ENCODE measurements around the gene CRIM1. TPM values are rescaled to one million over a fixed set of nuclear protein-coding genes. Genes with fewer than 3 reads are reported as not detected.

CRIM1 gene
- total RNA-seq, 4 donors from 2014 or later, result 73.7 to 134 (median 80.7) TPM

DNA sequence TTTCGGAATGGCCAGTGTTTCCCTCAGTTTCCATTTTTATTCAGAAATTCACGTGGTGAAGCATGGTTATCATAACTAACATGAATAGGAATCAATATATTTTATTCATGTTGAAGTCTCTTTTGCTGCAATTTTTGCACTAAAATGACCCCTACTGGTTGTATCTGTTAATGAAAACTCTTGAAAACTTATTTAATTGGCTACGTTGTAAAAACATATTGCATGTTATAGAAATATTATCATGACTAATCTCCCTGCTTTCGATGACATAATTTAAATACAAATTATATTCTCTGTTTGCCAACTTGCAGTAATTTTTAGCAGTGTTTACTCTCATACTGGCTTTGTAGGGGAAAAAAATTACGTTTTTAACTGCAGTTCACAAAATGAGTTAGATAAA, 3.5 kb downstream of the CRIM1 start:
- TF ChIP-seq EP300 (IDR thresholded peaks at IDR 0.05; ENCODE audit: low read depth) (no peak), POLR2AphosphoS5 (IDR thresholded peaks at IDR 0.05) (no peak), POLR2A (IDR thresholded peaks at IDR 0.05) (no peak)
- TF ChIP-seq, protein P1, sequence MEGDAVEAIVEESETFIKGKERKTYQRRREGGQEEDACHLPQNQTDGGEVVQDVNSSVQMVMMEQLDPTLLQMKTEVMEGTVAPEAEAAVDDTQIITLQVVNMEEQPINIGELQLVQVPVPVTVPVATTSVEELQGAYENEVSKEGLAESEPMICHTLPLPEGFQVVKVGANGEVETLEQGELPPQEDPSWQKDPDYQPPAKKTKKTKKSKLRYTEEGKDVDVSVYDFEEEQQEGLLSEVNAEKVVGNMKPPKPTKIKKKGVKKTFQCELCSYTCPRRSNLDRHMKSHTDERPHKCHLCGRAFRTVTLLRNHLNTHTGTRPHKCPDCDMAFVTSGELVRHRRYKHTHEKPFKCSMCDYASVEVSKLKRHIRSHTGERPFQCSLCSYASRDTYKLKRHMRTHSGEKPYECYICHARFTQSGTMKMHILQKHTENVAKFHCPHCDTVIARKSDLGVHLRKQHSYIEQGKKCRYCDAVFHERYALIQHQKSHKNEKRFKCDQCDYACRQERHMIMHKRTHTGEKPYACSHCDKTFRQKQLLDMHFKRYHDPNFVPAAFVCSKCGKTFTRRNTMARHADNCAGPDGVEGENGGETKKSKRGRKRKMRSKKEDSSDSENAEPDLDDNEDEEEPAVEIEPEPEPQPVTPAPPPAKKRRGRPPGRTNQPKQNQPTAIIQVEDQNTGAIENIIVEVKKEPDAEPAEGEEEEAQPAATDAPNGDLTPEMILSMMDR (IDR thresholded peaks at IDR 0.05), result peak; percentile 23 to 55 (median 26)
- Histone ChIP-seq H3K36me3 (no peaks in the 10 kb centered on the region), H3K4me3 (peak overlapping the region in 1 of 4 donors; percentile 91), H3K27ac (peak overlapping the region; percentile 94 to 98 (median 96)), H3K27me3 (no peaks in the 10 kb centered on the region), H3K4me1 (peaks cover 15 to 62% (median 44%) of the 10 kb centered on the region in 4 donors), H3K9me3 (no peaks in the 10 kb centered on the region)
- in situ Hi-C loops (cut with MboI; ENCODE audit: low pct_ligation_motif_present in 1 of 4, low pct_unique_long_range_greater_than_20kb in 1 of 4, low sequenced_read_pairs in 3 of 4), result loop anchor here (10.0 to 25.0 kb wide), 4 partner anchors 103 to 306 kb away; no protein-coding TSS in a partner anchor
- no peak for DNase-seq
- intact Hi-C loops (cut with DNase I; ENCODE audit: low total_unique reads), result loop anchor here (10.0 kb wide), 1 partner anchor 96 kb away; no protein-coding TSS in a partner anchor
- WGBS, 2 donors (ENCODE audit: low coverage in 1 of 2), result 16 to 18% methylated on average over 5 of the region's 5 CpGs

DNA sequence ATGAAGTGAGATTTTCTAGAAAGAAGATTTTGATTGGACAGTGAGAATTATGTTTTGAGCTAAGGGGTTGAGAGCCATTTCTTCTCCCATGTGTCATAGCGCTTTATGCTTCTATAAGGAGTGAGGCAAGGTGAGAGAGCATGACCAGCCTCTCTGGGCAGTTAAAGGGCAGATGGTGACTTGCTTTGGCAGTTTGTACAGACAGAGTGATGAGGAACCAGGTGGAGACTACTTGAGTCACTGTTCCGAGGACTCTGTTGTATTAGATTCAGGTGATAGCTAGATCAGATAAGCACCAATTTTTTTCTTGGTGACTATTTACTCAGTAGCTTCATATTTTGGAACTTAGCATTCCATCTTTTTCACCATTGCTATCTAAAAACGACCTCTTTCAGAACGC, 4.5 kb downstream of the CRIM1 start:
- no peak overlapping the region for H3K4me3 ChIP-seq
- no peaks in the 10 kb centered on the region for H3K9me3 ChIP-seq
- DNase-seq, result no peak
- 67 to 76% methylated on average over 3 to 4 of the region's 4 CpGs for WGBS, 2 donors (ENCODE audit: low coverage in 1 of 2)
- TF ChIP-seq POLR2A (IDR thresholded peaks at IDR 0.05), result no peak
- in situ Hi-C loops (cut with MboI; ENCODE audit: low pct_ligation_motif_present in 1 of 4, low pct_unique_long_range_greater_than_20kb in 1 of 4, low sequenced_read_pairs in 3 of 4) (loop anchor here in 3 of 4 donors (25.0 kb wide), 2 partner anchors 102 to 127 kb away; no protein-coding TSS in a partner anchor), intact Hi-C loops (cut with DNase I; ENCODE audit: low total_unique reads) (no loop called here)
- H3K4me1 ChIP-seq, result peaks cover 15 to 55% (median 43%) of the 10 kb centered on the region in 4 donors
- H3K27me3 ChIP-seq, result no peaks in the 10 kb centered on the region
- no peaks in the 10 kb centered on the region for H3K36me3 ChIP-seq
- H3K27ac ChIP-seq, result peak overlapping the region; percentile 94 to 98 (median 96)

GRCh38 chr2:36360834-36361233, 5.3 kb downstream of the CRIM1 start:
- no peak overlapping the region for H3K4me3 ChIP-seq
- no peaks in the 10 kb centered on the region for H3K9me3 ChIP-seq
- intact Hi-C loops (cut with DNase I; ENCODE audit: low total_unique reads), result no loop called here
- WGBS, 2 donors (ENCODE audit: low coverage in 1 of 2), result 20 to 33% methylated on average over 1 of the region's 1 CpG
- TF ChIP-seq POLR2AphosphoS5 (IDR thresholded peaks at IDR 0.05), result no peak
- no peak for TF ChIP-seq EP300 (IDR thresholded peaks at IDR 0.05; ENCODE audit: low read depth)
- TF ChIP-seq, protein P1 (IDR thresholded peaks at IDR 0.05), result no peak
- TF ChIP-seq POLR2A (IDR thresholded peaks at IDR 0.05), result no peak
- peak overlapping the region in 3 of 4 donors; percentile 3 to 98 (median 97) for H3K27ac ChIP-seq
- H3K36me3 ChIP-seq, result no peaks in the 10 kb centered on the region
- H3K27me3 ChIP-seq, result no peaks in the 10 kb centered on the region
- in situ Hi-C loops (cut with MboI; ENCODE audit: low pct_ligation_motif_present in 1 of 4, low pct_unique_long_range_greater_than_20kb in 1 of 4, low sequenced_read_pairs in 3 of 4), result loop anchor here in 3 of 4 donors (25.0 kb wide), 2 partner anchors 101 to 126 kb away; no protein-coding TSS in a partner anchor
- peaks cover 15 to 56% (median 43%) of the 10 kb centered on the region in 4 donors for H3K4me1 ChIP-seq
- DNase-seq, result no peak

DNA sequence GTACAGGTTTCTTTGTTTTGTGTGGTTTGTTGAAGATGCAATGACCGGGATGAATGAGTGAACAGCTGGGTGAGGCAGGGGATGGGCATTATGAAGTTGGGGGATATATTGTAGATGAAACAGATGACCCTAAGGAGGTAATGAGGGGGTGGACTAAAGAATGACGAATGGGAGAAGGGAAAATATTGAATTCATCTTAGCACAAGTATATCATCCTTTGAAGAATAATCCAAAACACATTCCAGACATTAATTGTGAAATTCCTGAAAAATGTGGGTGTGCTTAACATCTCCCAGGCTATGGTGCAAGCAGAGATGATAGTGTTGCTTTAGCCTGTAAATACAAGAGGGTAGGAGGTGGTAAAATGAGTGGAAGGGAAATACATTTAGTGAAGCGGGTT, 5.8 kb downstream of the CRIM1 start:
- 73 to 74% methylated on average over 3 of the region's 3 CpGs for WGBS, 2 donors (ENCODE audit: low coverage in 1 of 2)
- Histone ChIP-seq H3K4me1 (peaks cover 15 to 62% (median 47%) of the 10 kb centered on the region in 4 donors), H3K36me3 (no peaks in the 10 kb centered on the region), H3K27me3 (no peaks in the 10 kb centered on the region), H3K4me3 (no peak overlapping the region), H3K27ac (peak overlapping the region in 3 of 4 donors; percentile 3 to 98 (median 15)), H3K9me3 (no peaks in the 10 kb centered on the region)
- intact Hi-C loops (cut with DNase I; ENCODE audit: low total_unique reads), result no loop called here
- in situ Hi-C loops (cut with MboI; ENCODE audit: low pct_ligation_motif_present in 1 of 4, low pct_unique_long_range_greater_than_20kb in 1 of 4, low sequenced_read_pairs in 3 of 4), result loop anchor here in 3 of 4 donors (25.0 kb wide), 2 partner anchors 101 to 126 kb away; no protein-coding TSS in a partner anchor
- TF ChIP-seq POLR2A (IDR thresholded peaks at IDR 0.05), result no peak
- TF ChIP-seq POLR2AphosphoS5 (IDR thresholded peaks at IDR 0.05), result no peak
- TF ChIP-seq EP300 (IDR thresholded peaks at IDR 0.05; ENCODE audit: low read depth), result no peak
- TF ChIP-seq, protein P1 (IDR thresholded peaks at IDR 0.05), result no peak
- DNase-seq, result no peak
